ENCODE data around the gene DBH.
"Not testable (repeated sequence)": the region's sequence is repeated elsewhere in the genome, so short reads cannot be mapped to it uniquely, and the experiment has no call there.

The DBH gene

DNA sequence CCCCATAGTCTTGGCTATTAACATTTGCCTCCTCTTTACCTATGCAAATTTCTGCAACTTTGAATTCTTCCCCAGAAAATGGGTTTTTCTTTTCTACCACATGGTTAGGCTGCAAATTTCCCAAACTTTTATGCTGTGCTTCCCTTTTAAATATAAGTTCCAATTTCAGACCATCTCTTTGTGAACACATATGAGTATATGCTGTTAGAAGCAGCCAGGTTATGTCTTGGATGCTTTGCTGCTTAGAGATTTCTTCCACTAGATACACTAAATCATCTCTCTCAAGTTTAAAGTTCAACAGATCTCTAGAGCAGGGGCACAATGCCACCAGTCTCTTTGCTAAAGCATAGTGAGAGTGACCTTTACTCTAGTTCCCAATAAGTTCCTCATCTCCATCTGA lies 10.2 kb upstream of the DBH start:
- not testable (repeated sequence) for DNase-seq (ENCODE audit: low spot score)

GRCh38 chr9:133627341-133627740 lies 8.8 kb upstream of the DBH start:
- DNase-seq (ENCODE audit: low spot score), result no peak

- DNase-seq (ENCODE audit: low spot score), result no peak
Observed at GRCh38 chr9:133628766-133629165, 7.4 kb upstream of the DBH start.

DNA sequence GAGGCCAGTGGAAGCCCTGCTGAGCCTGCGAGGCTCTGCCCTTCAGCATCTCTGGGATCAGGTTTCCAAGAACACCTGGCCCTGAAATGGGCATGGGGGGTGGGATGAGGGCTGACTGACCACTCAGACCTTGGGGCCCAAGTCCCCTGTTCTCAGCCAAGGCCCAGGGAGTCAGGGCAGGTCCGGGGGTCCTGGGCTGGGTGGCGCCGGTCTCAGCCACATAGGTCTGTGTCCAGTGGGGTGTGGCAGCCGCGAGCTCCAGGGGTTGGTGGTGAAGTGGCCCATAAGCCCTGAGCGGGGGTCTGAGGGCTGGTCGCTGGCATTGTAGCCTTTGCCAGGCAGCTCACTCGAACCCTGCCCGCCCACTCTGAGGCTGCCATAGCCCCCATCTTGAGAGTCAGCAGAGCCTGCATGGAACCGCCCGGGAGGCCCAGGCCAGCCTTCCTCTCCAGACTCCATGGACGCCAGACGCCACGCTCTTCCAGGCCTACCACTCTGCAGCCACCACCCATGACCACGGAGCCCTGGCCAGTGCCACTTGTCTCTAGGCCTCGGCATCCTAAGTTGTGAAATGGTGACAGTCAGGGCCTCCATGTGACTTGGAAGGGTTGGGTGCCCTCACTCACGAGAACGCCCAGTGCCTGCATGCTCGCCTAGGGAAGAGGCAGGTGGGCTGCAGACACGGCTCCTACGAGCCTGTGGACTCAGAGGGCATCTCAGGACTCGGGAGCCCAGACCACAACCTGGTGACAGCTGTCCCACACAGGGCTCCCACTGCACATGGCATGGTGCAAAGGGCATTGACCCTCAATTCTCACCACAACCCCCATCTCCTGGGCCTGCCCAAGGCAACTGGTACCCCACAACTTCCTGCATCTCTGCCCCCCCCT lies 6.7 kb upstream of the DBH start:
- DNase-seq (ENCODE audit: low spot score), result no peak

DNA sequence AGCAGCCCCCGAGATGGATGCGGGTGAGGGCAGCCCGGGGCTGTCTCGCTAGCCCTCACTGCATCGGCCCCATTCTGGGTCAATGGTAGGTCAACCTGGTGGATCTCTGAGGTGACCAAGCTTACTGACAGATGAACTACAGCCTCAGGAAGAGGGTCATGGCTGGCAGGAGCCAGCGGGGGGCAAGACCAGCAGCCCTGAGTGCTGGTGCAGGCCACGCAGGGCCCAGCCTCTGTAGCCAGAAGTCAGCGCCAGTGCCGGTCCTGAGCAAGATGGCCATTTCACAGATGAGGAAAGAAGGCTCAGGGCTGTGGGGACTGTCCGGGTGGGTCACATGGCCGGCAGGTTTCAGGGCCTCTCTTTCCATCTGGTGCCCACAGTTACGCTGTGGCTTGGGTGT lies 5.1 kb upstream of the DBH start:
- DNase-seq (ENCODE audit: low spot score), result no peak

DNA sequence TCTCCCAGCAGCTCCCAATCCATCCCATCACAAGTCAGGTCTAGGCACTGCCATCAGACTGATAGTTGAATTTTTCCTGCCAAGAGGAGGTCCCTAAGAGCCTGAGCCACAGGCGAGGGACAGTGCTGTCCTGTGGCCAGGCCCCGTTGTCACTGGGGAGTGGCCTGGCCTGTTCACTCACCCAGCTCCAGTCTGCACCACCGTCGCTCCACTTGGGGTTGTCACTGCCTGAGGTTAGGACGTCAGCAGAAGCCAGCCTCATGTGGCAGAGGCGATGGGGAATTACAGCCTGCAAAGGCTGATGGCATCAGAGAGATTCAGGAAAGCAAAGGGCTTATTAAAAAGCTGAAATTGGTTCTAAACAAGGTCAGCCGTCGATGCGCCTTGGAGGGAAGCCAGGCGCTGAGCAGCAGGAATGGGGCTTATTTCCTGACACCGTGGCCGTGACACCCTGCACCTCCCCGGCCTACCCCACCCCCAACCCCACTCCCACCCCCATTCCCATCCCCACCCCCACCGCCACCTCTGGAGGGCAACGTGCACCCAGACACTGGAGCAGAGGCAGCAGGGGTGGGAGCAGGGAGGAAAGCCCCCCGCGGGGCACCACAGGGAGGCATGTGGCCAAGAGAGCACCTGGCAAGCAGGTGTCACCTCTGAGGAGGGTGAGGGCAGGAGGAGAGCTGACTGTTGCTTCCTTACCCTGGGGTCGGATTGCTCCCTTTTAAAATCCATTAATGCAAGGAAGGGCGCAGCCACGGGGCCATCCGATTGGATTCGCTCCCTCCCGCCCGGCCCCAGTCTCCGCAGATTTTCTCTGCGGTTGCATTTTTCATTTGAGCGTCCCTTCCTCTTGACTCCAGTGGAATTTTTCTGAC lies 3.1 kb upstream of the DBH start:
- no peak for DNase-seq (ENCODE audit: low spot score)

DNA sequence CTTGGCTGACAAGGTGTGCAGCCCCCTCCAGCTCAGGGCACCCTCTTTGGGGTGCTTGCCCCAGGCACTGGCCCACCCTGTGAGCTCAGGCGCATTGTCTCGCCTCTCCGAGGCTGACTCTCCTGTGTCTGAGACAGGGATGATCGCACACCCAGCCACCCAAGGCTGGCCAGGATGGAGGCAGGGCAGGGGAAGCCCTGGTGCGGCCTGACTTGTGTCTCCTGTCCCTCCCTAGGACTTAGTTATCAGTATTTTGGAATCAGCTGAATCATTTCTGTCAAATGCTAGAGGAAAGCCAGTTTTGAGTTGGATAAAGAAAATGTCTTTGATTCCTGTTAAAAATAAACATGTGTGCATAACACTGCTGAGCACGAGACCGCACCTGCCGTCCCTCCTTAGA lies 2.5 kb upstream of the DBH start:
- peak; percentile 42 for DNase-seq (ENCODE audit: low spot score)

- DNase-seq (ENCODE audit: low spot score), result peak; percentile 72
Observed at GRCh38 chr9:133634081-133634691, 2.0 kb upstream of the DBH start.

DNA sequence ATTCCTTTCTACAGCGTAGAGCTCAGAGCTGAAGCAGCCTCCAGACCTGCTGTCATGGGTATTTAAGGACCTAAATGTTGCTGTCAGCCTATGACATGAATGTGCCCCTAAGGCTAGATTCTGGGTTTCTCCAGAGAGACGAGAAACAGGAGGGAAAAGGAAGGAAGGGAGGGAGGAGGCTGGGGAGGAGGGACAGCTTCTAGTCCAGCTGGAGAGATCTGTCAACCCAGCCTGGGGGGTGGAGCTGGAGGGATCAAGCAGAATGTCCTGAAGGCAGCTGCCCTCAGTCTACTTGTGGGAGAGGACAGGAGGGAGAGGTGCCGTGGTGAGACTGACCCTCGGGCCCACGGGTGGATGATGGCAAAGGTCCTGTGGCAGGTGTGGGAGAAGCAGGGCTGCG lies 1.1 kb upstream of the DBH start:
- DNase-seq (ENCODE audit: low spot score), result no peak

- no peak for DNase-seq (ENCODE audit: low spot score)
Observed at GRCh38 chr9:133636902-133637301, 739 bp downstream of the DBH start.

GRCh38 chr9:133637451-133638055 lies 1.4 kb downstream of the DBH start:
- no peak for DNase-seq (ENCODE audit: low spot score)

DNA sequence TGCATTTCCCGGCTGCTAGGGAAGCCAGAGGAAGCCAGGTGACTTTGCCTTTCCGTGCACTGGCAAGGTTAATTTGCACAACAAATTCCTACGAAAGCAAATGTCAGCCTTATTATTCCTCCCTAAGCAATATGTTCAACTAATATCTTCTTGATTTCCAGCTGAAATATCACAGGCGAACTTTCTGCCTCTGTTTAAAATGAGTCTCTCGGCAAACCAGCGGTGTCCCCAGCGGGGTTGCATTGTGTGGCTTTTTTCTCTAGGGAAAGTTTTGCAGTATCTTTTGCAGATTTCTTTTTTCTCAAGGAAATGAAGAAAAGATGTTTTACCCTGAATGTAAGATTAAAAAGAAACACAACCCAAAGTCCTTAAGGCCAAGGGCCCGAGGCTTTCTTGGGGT lies 1.9 kb downstream of the DBH start:
- DNase-seq (ENCODE audit: low spot score), result no peak

- no peak for DNase-seq (ENCODE audit: low spot score)
Observed at GRCh38 chr9:133638711-133639110, 2.5 kb downstream of the DBH start.

DNA sequence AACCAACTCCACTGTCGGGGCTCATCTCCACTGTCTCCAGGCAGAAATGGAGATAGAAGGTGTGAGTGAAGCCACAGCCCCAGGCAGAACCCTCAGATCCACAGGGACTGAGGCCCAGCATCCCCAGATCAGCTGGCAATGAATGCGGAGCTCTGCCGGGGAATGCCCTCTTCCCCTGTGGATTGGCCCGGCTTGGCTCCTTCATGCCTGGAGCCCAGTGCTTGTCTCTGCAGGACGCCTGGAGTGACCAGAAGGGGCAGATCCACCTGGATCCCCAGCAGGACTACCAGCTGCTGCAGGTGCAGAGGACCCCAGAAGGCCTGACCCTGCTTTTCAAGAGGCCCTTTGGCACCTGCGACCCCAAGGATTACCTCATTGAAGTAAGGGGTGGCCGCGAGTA lies 3.5 kb downstream of the DBH start:
- no peak for DNase-seq (ENCODE audit: low spot score)

DNA sequence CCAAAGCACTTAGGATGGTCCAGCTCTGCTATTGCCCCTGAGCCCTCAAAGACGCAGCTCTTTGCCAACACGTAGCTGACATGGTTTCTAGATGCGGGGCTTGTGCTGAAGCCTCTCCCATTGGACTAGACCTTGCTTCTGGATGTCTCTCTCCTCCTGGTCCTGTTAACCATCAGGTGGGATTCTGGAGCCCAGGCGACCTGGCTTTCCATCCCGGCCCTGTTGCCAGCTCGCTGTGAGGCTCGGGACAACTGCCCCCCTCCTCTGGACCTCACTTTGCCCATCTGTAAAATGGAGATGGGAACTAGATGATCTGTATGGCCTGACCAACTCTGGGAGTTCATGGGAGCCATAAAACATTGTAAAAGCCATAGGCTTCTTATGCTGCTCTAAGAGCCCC lies 4.0 kb downstream of the DBH start:
- no peak for DNase-seq (ENCODE audit: low spot score)

GRCh38 chr9:133640580-133641395 lies 4.6 kb downstream of the DBH start:
- no peak for DNase-seq (ENCODE audit: low spot score)

DNA sequence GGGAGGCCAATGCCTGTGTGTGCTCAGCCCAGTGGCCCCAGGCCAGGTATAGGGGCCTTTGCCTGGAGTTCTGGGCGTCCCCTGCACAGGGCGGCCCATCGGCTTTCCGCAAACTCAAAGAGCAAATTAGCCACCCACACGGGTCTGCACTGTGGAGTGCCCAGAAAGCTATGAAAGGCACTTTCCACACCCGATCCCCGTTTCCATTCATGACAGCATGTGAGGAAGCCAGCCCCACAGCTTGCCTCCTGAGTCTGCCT lies 5.2 kb downstream of the DBH start:
- no peak for DNase-seq (ENCODE audit: low spot score)

DNA sequence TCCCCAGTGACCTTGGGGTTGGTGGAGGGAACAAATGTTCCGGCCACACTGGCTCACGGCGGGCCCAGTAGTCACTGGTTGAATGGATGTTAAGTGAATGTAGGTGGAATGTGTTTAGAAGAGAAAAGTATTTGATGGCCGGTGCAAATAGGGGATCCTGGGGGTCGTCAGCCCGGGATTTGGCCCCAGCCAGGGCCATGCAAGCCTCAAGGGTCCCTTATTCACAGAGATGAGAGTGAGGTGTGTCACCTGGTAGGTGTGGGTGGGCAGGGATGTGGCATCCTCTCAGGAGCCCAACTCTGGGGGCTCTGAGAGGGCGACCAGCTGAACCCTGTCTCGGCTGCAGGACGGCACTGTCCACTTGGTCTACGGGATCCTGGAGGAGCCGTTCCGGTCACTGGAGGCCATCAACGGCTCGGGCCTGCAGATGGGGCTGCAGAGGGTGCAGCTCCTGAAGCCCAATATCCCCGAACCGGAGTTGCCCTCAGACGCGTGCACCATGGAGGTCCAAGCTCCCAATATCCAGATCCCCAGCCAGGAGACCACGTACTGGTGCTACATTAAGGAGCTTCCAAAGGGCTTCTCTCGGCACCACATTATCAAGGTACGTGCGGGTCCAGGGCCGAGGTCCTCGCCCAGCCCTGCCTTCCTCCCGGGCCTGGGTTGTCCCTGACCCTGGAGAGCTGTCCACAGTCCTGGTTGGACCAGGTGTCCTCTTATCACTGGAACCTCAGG lies 5.9 kb downstream of the DBH start:
- no peak for DNase-seq (ENCODE audit: low spot score)

DNA sequence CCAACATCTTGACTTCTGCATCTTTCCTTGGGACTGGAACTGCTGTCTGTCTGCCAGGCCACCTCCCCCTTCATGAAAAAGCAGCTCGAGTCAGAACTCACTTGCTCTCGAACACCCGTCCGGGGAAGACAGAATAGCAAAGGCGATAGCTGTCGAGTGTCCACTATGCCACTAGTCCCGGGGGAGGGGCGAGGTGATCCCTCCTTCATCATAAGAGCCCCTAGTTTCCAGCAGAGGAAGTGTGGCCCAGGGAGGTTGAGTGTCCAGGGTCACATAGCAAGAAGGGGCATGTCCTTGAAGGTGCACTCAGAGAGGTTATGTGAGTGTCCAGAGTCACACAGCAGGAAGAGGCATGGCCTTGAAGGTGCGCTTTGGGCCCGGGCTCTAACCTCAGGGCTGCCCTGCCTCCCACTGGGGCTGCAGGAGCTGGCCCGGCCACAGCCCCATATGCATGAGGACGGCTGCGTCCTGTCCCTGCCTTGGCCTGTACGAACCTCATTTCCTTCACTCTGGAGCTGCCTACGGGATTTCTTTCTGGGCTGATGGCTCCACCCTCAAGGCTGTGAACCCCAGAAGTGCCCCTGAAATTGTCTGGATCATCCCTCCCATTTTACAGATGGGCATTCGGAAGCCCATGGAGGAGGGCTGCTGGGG lies 6.7 kb downstream of the DBH start:
- no peak for DNase-seq (ENCODE audit: low spot score)

DNA sequence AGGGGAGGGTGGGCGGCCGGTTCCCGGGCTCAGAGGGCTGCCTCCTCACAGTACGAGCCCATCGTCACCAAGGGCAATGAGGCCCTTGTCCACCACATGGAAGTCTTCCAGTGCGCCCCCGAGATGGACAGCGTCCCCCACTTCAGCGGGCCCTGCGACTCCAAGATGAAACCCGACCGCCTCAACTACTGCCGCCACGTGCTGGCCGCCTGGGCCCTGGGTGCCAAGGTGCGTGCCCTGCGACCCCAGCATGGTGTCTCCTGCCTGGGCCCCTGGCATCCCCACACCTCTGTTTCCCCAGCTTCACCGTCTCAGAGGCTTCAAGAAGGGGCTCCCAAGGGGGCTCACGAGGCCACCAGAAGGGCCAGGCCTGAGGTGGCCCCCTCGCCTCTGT lies 7.2 kb downstream of the DBH start:
- no peak for DNase-seq (ENCODE audit: low spot score)
